ENCODE results near the gene MRPL40. TPM values are rescaled to one million over a fixed set of nuclear protein-coding genes. Genes with fewer than 3 reads are reported as not detected.

MRPL40 gene
- total and polyA plus RNA-seq, 2 donors (not counting 1 experiment from before 2014, with no cell fraction given) = 44.4 to 44.8 TPM

GRCh38 chr22:19430890-19431541 lies 1.3 kb upstream of the MRPL40 start:
- H3K79me2 ChIP-seq (ENCODE audit: control insufficient read depth, insufficient read depth, low read length) = peaks cover 51% of the 10 kb centered on the region
- no peaks in the 10 kb centered on the region for H3K27me3 ChIP-seq (ENCODE audit: control insufficient read depth, insufficient read depth, low read length)

GRCh38 chr22:19431649-19432132 lies 654 bp upstream of the MRPL40 start, which contains the start of gene HIRA:
Gene HIRA, minus strand, starts transcription at chr22:19431733. Its CDS starts 257 bp downstream, at chr22:19431476.
- DNase-seq (ENCODE audit: low read depth in 2 of 2) = peak; percentile 71 to 77
- H4K20me1 ChIP-seq (ENCODE audit: control insufficient read depth, extremely low read depth, insufficient read depth, low read length) = peaks cover 1% of the 10 kb centered on the region
- H3K4me2 ChIP-seq (ENCODE audit: extremely low read depth, insufficient read depth, low read length) = peak within 1 kb of the TSS; percentile 100
- peak within 1 kb of the TSS; percentile 91 to 99 (median 96) for H3K4me3 ChIP-seq (replicated peaks in 1 of 4; ENCODE audit: control extremely low read depth in 1 of 4, insufficient read depth in 1 of 4, low read depth in 3 of 4, low read length in 4 of 4)
- no peaks in the 10 kb centered on the region for H3K9me3 ChIP-seq (ENCODE audit: control insufficient read depth, insufficient read depth, low read depth, low read length)
- H2AFZ ChIP-seq (ENCODE audit: low read length) = peak within 1 kb of the TSS; percentile 98
- peaks cover 7% of the 10 kb centered on the region for H3K36me3 ChIP-seq (ENCODE audit: control insufficient read depth, insufficient read depth, low read length)
- peak within 1 kb of the TSS; percentile 99 for H3K27ac ChIP-seq (ENCODE audit: insufficient read depth, low read length)
- H3K4me1 ChIP-seq (ENCODE audit: control insufficient read depth, extremely low read depth, insufficient read depth, low read length) = peaks cover 5% of the 10 kb centered on the region
- TF ChIP-seq EZH2 (IDR thresholded peaks at IDR 0.05; ENCODE audit: low read length, missing control alignments) (no peak), CTCF (conservative IDR thresholded peaks at IDR 0.05 in 1 of 2, IDR thresholded peaks at IDR 0.05 in 1 of 2; ENCODE audit: low read depth in 1 of 2, low read length in 2 of 2) (no peak)
- H3K9ac ChIP-seq (ENCODE audit: insufficient read depth, low read length) = peak within 1 kb of the TSS; percentile 99
- H3K79me2 ChIP-seq (ENCODE audit: control insufficient read depth, insufficient read depth, low read length) = peaks cover 44% of the 10 kb centered on the region
- no peaks in the 10 kb centered on the region for H3K27me3 ChIP-seq (ENCODE audit: control insufficient read depth, insufficient read depth, low read length)

More at GRCh38 chr22:19430890-19431541, 1.3 kb upstream of the MRPL40 start:
- Histone ChIP-seq H3K27ac (ENCODE audit: insufficient read depth, low read length) (peak overlapping the region; percentile 89), H3K4me1 (ENCODE audit: control insufficient read depth, extremely low read depth, insufficient read depth, low read length) (peaks cover 5% of the 10 kb centered on the region), H3K36me3 (ENCODE audit: control insufficient read depth, insufficient read depth, low read length) (peaks cover 7% of the 10 kb centered on the region), H3K4me2 (ENCODE audit: extremely low read depth, insufficient read depth, low read length) (peak overlapping the region; percentile 100), H3K4me3 (replicated peaks in 1 of 4; ENCODE audit: control extremely low read depth in 1 of 4, insufficient read depth in 1 of 4, low read depth in 3 of 4, low read length in 4 of 4) (peak overlapping the region; percentile 84 to 91 (median 88)), H3K9ac (ENCODE audit: insufficient read depth, low read length) (peak overlapping the region; percentile 84), H3K9me3 (ENCODE audit: control insufficient read depth, insufficient read depth, low read depth, low read length) (no peaks in the 10 kb centered on the region), H2AFZ (ENCODE audit: low read length) (no peak overlapping the region), H4K20me1 (ENCODE audit: control insufficient read depth, extremely low read depth, insufficient read depth, low read length) (peaks cover 1% of the 10 kb centered on the region)
- peak; percentile 36 to 37 for DNase-seq (ENCODE audit: low read depth in 2 of 2)
- TF ChIP-seq CTCF (conservative IDR thresholded peaks at IDR 0.05 in 1 of 2, IDR thresholded peaks at IDR 0.05 in 1 of 2; ENCODE audit: low read depth in 1 of 2, low read length in 2 of 2) = peak; percentile 9 to 22
- TF ChIP-seq EZH2 (IDR thresholded peaks at IDR 0.05; ENCODE audit: low read length, missing control alignments) = no peak

DNA sequence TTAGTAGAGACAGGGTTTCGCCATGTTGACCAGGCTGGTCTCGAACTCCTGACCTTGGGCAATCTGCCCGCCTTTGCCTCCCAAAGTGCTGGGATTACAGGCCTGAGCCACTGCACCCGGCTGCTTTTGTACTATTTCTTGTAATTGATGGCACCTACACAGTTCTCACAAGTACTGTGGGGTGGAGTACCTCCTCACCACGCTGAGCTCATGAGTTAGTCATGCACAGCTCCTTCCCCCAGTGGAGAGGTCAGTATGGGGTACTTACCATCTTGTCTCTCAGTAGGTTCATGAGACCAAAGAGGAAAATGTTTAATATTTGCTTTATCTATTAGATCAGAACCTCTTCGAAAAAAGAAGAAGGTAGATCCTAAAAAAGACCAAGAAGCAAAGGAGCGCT lies 2.1 kb downstream of the MRPL40 start:
- peaks cover under 1% of the 10 kb centered on the region for H4K20me1 ChIP-seq (ENCODE audit: control insufficient read depth, extremely low read depth, insufficient read depth, low read length)
- no peak overlapping the region for H3K4me2 ChIP-seq (ENCODE audit: extremely low read depth, insufficient read depth, low read length)
- TF ChIP-seq CTCF (conservative IDR thresholded peaks at IDR 0.05 in 1 of 2, IDR thresholded peaks at IDR 0.05 in 1 of 2; ENCODE audit: low read depth in 1 of 2, low read length in 2 of 2) = no peak
- no peak for TF ChIP-seq EZH2 (IDR thresholded peaks at IDR 0.05; ENCODE audit: low read length, missing control alignments)
- peaks cover 5% of the 10 kb centered on the region for H3K4me1 ChIP-seq (ENCODE audit: control insufficient read depth, extremely low read depth, insufficient read depth, low read length)
- no peaks in the 10 kb centered on the region for H3K9me3 ChIP-seq (ENCODE audit: control insufficient read depth, insufficient read depth, low read depth, low read length)
- H3K36me3 ChIP-seq (ENCODE audit: control insufficient read depth, insufficient read depth, low read length) = peaks cover 9% of the 10 kb centered on the region
- H3K79me2 ChIP-seq (ENCODE audit: control insufficient read depth, insufficient read depth, low read length) = peaks cover 19% of the 10 kb centered on the region
- no peak overlapping the region for H3K9ac ChIP-seq (ENCODE audit: insufficient read depth, low read length)
- no peak for DNase-seq (ENCODE audit: low read depth in 2 of 2)
- no peaks in the 10 kb centered on the region for H3K27me3 ChIP-seq (ENCODE audit: control insufficient read depth, insufficient read depth, low read length)
- no peak overlapping the region for H2AFZ ChIP-seq (ENCODE audit: low read length)
- no peak overlapping the region for H3K27ac ChIP-seq (ENCODE audit: insufficient read depth, low read length)
- H3K4me3 ChIP-seq (replicated peaks in 1 of 4; ENCODE audit: control extremely low read depth in 1 of 4, insufficient read depth in 1 of 4, low read depth in 3 of 4, low read length in 4 of 4) = no peak overlapping the region
